Measurements from ENCODE around the gene PSMB7.

The PSMB7 gene

GRCh38 chr9:124356745-124357390, 58.4 kb downstream of the PSMB7 start:
- peak overlapping the region; percentile 52 for H3K27ac Mint-ChIP-seq
- no peaks in the 10 kb centered on the region for H3K9me3 Mint-ChIP-seq
- no peak for ATAC-seq (replicated peaks)
- H3K4me1 Mint-ChIP-seq, result peaks cover 7 to 38% of the 10 kb centered on the region in 2 donors
- no peaks in the 10 kb centered on the region for H3K27me3 Mint-ChIP-seq
- peaks cover 17 to 55% of the 10 kb centered on the region in 2 donors for H3K36me3 Mint-ChIP-seq
- peak overlapping the region in 1 of 2 donors; percentile 39 for H3K4me3 Mint-ChIP-seq
- no peak for DNase-seq

- no peaks in the 10 kb centered on the region for H3K9me3 Mint-ChIP-seq
- no peak overlapping the region for H3K4me3 Mint-ChIP-seq
- peaks cover 7 to 38% of the 10 kb centered on the region in 2 donors for H3K4me1 Mint-ChIP-seq
- H3K36me3 Mint-ChIP-seq, result peaks cover 21 to 61% of the 10 kb centered on the region in 2 donors
- DNase-seq (no peak), ATAC-seq (replicated peaks) (no peak)
- no peaks in the 10 kb centered on the region for H3K27me3 Mint-ChIP-seq
- peak overlapping the region; percentile 67 for H3K27ac Mint-ChIP-seq
Observed at GRCh38 chr9:124355941-124356744, 59.1 kb downstream of the PSMB7 start.

DNA sequence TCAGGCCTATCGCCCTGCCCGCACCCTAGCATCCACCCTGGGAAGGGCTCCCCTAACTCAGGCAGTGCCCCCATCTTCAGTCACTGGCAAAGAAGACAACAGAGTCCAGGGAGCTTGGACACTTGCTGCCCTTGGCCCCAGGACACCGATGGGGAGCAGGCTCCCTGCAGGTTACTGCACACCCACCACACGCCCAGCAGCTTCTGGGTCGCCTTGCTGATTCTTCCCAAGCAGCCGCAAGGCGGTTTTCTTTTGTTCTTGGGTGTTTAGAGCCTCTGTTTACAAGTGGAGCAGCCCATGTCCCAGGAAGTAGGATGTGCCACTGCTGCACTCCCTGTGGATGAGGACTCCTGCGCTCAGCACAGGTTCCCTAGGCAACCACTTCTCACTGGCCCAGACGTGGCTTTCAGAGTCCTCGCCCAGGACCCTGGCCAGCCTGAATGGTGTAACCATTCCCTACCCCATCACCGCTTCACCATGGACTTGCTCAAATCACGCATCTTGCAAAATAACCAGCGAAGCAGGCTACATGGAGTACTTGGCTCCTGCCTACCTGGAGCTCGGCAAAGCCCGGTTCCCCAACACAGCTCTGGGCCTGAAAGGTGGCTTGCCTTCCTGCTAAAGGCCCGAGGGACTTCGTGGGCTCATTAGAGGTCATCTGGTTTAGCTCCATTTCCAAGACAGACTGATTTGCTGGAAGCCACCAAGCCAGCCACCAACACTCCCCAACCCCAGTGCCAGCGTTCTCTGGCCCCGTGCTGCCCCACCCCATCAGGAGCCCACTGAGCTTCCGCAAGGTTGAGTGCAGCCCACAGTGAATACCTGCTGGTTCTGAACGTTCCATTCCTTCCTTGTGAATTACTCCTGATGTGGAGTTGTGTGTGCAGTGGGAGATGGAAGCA, 60.0 kb downstream of the PSMB7 start:
- Mint-ChIP-seq H3K4me3 (no peak overlapping the region), H3K4me1 (peaks cover 4 to 30% of the 10 kb centered on the region in 2 donors), H3K27me3 (no peaks in the 10 kb centered on the region), H3K27ac (peak overlapping the region; percentile 84), H3K9me3 (no peaks in the 10 kb centered on the region), H3K36me3 (peaks cover 26 to 67% of the 10 kb centered on the region in 2 donors)
- no peak for DNase-seq
- ATAC-seq (replicated peaks), result no peak

- peaks cover 4 to 22% of the 10 kb centered on the region in 2 donors for H3K4me1 Mint-ChIP-seq
- H3K27me3 Mint-ChIP-seq, result no peaks in the 10 kb centered on the region
- peak overlapping the region; percentile 85 for H3K27ac Mint-ChIP-seq
- peaks cover 28 to 62% of the 10 kb centered on the region in 2 donors for H3K36me3 Mint-ChIP-seq
- DNase-seq (no peak), ATAC-seq (replicated peaks) (peak in 1 of 2 donors; percentile 17)
- H3K9me3 Mint-ChIP-seq, result no peaks in the 10 kb centered on the region
- no peak overlapping the region for H3K4me3 Mint-ChIP-seq
Observed at GRCh38 chr9:124354346-124355038, 60.8 kb downstream of the PSMB7 start.

GRCh38 chr9:124353811-124354274, 61.4 kb downstream of the PSMB7 start:
- Mint-ChIP-seq H3K9me3 (no peaks in the 10 kb centered on the region), H3K36me3 (peaks cover 28 to 62% of the 10 kb centered on the region in 2 donors), H3K27ac (no peak overlapping the region), H3K27me3 (no peaks in the 10 kb centered on the region), H3K4me1 (peaks cover 4 to 20% of the 10 kb centered on the region in 2 donors), H3K4me3 (no peak overlapping the region)
- no peak for DNase-seq
- no peak for ATAC-seq (replicated peaks)

DNA sequence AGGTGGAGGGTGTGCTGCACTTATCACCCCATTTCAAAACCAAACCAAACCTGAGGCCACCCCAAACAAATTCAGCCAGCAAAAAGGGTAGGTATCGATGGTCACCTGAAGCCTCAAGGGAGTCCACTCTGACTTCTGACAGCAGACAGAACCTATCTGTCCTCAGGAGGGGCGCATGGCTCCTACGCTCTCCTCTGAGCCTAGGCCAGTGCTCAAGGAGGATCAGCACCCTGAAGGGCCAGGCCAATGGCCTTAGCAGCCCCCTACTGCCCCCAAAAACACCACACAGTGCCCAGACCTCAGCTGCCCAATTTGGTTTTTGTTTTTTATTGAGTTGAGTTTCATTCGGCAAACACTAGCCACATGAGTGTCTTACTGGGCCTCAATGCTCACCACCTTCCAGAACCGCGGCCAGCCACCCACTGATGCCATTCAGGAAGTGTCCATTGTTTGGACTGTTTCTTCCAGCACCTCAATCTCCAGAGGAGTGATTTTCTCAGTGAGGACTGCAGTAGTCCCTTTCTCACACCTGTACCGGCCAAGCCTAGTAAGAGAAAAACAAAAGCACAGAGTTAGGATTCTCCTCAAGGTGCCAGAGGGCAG, 62.0 kb downstream of the PSMB7 start:
- Mint-ChIP-seq H3K36me3 (peaks cover 32 to 67% of the 10 kb centered on the region in 2 donors), H3K27ac (peak overlapping the region; percentile 60), H3K27me3 (no peaks in the 10 kb centered on the region), H3K9me3 (no peaks in the 10 kb centered on the region), H3K4me1 (peaks cover 4 to 14% of the 10 kb centered on the region in 2 donors), H3K4me3 (no peak overlapping the region)
- ATAC-seq (replicated peaks) (no peak), DNase-seq (no peak)

DNA sequence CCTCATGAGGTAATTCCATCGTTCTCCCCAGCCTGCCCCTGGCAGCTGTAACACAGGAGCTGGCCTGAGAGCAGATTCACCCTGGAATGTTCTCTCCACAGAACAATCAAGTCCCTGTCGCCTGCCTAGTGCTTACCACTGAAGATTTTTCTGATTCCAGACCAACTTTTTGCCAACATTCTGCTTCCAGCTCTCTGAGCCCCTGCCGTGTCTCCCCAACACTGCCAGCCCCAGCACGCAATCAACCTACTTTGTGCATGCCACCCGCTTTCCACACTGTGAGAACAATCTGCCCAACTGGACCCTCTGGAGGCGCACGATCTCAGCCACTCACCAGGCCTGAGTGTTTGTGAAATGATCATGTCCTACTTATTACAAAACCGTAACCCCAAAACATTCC, 62.6 kb downstream of the PSMB7 start:
- DNase-seq (no peak), ATAC-seq (replicated peaks) (no peak)
- Mint-ChIP-seq H3K27ac (peak overlapping the region; percentile 77), H3K4me1 (peaks cover 3 to 7% of the 10 kb centered on the region in 2 donors), H3K27me3 (no peaks in the 10 kb centered on the region), H3K4me3 (no peak overlapping the region), H3K36me3 (peaks cover 32 to 66% of the 10 kb centered on the region in 2 donors), H3K9me3 (no peaks in the 10 kb centered on the region)

- Mint-ChIP-seq H3K4me3 (no peak overlapping the region), H3K27ac (no peak overlapping the region)
Observed at GRCh38 chr9:124351672-124352468, 63.4 kb downstream of the PSMB7 start.

DNA sequence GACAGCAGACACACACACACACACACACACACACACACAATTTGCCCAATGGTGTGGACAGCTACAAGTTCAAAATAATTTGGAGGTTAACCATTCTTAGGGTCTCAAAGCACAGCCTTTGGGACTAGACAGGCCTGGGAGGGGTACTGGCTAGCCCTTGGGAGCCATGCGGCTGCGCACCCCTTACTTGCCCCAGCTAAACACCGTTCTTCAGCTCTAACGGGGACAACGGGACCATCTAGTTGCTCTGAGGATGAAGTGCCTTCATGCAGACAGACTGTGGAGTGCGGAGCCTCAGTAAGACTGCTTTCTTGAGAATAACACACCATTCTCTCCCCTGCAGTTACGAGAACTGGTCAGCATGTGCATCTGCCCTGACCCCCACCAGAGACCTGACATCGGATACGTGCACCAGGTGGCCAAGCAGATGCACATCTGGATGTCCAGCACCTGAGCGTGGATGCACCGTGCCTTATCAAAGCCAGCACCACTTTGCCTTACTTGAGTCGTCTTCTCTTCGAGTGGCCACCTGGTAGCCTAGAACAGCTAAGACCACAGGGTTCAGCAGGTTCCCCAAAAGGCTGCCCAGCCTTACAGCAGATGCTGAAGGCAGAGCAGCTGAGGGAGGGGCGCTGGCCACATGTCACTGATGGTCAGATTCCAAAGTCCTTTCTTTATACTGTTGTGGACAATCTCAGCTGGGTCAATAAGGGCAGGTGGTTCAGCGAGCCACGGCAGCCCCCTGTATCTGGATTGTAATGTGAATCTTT, 64.6 kb downstream of the PSMB7 start:
- Mint-ChIP-seq H3K27ac (peak overlapping the region; percentile 76), H3K27me3 (no peaks in the 10 kb centered on the region), H3K4me3 (no peak overlapping the region), H3K4me1 (peaks cover 0 to 5% of the 10 kb centered on the region in 2 donors), H3K9me3 (no peaks in the 10 kb centered on the region), H3K36me3 (peaks cover 35 to 65% of the 10 kb centered on the region in 2 donors)
- no peak for DNase-seq
- ATAC-seq (replicated peaks), result no peak

More at GRCh38 chr9:124351672-124352468, 63.4 kb downstream of the PSMB7 start:
- ATAC-seq (replicated peaks) (no peak), DNase-seq (no peak)
- Mint-ChIP-seq H3K9me3 (no peaks in the 10 kb centered on the region), H3K36me3 (peaks cover 38 to 67% of the 10 kb centered on the region in 2 donors), H3K27me3 (no peaks in the 10 kb centered on the region), H3K4me1 (peaks cover 0 to 1% of the 10 kb centered on the region in 2 donors)

DNA sequence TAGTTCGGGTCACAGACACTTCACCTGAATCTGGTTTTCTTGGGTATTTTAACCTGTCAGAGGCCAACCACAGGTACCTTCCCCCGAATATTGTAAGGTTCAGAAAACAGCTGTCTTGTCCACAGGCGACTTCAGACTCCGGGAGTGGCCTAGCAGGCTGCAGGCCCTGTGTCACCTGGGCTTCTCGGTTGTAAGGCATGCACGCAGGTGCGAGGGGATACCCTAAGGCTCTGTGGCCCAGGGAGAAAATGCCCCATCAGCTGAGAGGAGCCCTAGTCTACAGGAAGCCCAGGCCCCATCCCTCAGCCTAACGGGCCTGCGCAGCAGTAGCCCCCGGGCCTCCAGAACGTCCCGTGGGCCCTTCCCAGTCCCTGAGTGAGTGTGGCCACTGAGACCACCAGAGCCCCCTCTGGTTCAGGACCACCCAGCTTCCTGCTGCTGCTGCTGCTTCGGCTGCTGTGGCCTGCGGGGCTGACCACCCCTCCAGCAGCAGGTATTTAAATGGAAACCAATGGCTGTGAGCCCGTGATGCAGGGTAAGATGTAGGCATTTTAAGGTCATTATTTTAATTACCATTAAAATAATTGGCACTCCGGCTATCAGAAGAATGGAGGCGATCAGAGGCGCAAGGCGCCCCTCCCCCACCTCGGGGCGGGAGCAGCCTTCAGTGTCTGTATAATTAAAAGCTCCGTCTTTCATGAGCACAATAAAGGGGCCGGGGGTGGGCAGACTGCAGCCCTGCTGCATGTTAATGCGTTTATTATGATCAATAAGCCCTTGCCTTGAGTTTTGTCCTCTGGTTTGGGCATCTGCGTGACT, 65.4 kb downstream of the PSMB7 start:
- Mint-ChIP-seq H3K4me1 (peaks cover 0 to 5% of the 10 kb centered on the region in 2 donors), H3K4me3 (no peak overlapping the region), H3K36me3 (peaks cover 39 to 63% of the 10 kb centered on the region in 2 donors), H3K27ac (peak overlapping the region; percentile 65), H3K27me3 (no peaks in the 10 kb centered on the region), H3K9me3 (no peaks in the 10 kb centered on the region)
- ATAC-seq (replicated peaks), result no peak
- no peak for DNase-seq

DNA sequence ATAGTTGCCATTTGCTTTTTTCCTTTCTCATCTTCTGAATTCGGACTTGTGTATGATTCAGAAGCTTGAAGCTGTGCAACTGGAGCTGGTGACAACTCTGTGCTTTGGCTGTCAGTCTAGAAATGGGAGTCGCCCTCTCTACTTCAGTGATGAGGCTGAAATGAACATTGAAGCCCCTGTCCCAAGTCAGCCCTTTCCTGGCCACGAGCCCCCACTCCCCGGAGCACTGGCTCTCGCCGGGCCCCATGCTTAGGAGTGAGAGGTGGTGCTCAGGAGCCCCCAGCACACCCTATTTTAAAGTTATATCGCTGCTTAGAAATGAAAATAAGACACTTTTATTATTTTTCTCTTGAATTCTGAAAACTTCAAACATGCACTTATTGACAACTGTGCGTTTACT, 66.0 kb downstream of the PSMB7 start:
- ATAC-seq (replicated peaks) (no peak), DNase-seq (no peak)
- H3K9me3 Mint-ChIP-seq, result no peaks in the 10 kb centered on the region
- H3K36me3 Mint-ChIP-seq, result peaks cover 36 to 57% of the 10 kb centered on the region in 2 donors
- no peaks in the 10 kb centered on the region for H3K27me3 Mint-ChIP-seq
- peaks cover 0 to 5% of the 10 kb centered on the region in 2 donors for H3K4me1 Mint-ChIP-seq
- peak overlapping the region; percentile 65 for H3K27ac Mint-ChIP-seq
- no peak overlapping the region for H3K4me3 Mint-ChIP-seq

Data from stimulated activated naive B cell treated with anti-CD40 and anti-IgM and Interleukin-4, amounts not matched to agents 10 μg/mL and 1 μg/mL and 100 μg/mL, for 72 hours (primary cell).